HepG2 (cell line): Measurements from ENCODE around the gene FLT3LG. TPM values are rescaled to one million over a fixed set of nuclear protein-coding genes. Genes with fewer than 3 reads are reported as not detected.
A peak's percentile ranks its signal among the peaks of the same experiment; 100 is the strongest.

ENCODE experiments used
- CHD2 ChIP-seq: IDR thresholded peaks from 2 replicates; pipeline ENCODE4 v1.6.1; 2011; ENCODE audit warnings: low read depth, low read length, improper control_type of control experiment
- GLI4 ChIP-seq: sonication (generic); formaldehyde crosslinking; IDR thresholded peaks from 2 replicates; pipeline ENCODE4 v1.5.1; 2020; ENCODE audit warnings: missing genetic modification reagents, mild to moderate bottlenecking, moderate library complexity, borderline replicate concordance
- KAT8 ChIP-seq: IDR thresholded peaks from 2 replicates; pipeline ENCODE4 v1.6.1; 2016; ENCODE audit warnings: missing genetic modification reagents, missing compliant biosample characterization
- MBNL3 ChIP-seq: fragments of 250-450 bp; sonication (Bioruptor Pico); conservative IDR thresholded peaks from 2 replicates; pipeline ENCODE4 v1.8.0; 2022; ENCODE audit warnings: mild to moderate bottlenecking, inconsistent platforms
- NFAT5 ChIP-seq: sonication (generic); formaldehyde crosslinking; IDR thresholded peaks from 2 replicates; pipeline ENCODE4 v1.4.0; 2020; ENCODE audit warnings: missing genetic modification reagents
- POGZ ChIP-seq: sonication (generic); formaldehyde crosslinking; IDR thresholded peaks from 2 replicates; pipeline ENCODE4 v1.4.0; 2020; ENCODE audit warnings: mild to moderate bottlenecking, missing genetic modification reagents
- REPIN1 ChIP-seq: sonication (generic); formaldehyde crosslinking; IDR thresholded peaks from 2 replicates; pipeline ENCODE4 v1.8.0; 2022; ENCODE audit warnings: missing genetic modification reagents, low read depth, mild to moderate bottlenecking, borderline replicate concordance
- SALL1 ChIP-seq: sonication (generic); formaldehyde crosslinking; IDR thresholded peaks from 2 replicates; pipeline ENCODE4 v1.8.0; 2022; ENCODE audit warnings: mild to moderate bottlenecking, missing genetic modification reagents
- SRSF1 ChIP-seq: fragments of 200-400 bp; formaldehyde crosslinking; optimal IDR thresholded peaks from 2 replicates; pipeline ENCODE3; 2017; ENCODE audit warnings: mild to moderate bottlenecking, low read depth, low read length, moderate library complexity
- SRY ChIP-seq: sonication (generic); formaldehyde crosslinking; IDR thresholded peaks from 2 replicates; pipeline ENCODE4 v1.8.0; 2022; ENCODE audit warnings: mild to moderate bottlenecking, missing genetic modification reagents
- ZFP36 ChIP-seq: fragments of 150-350 bp; IDR thresholded peaks from 2 replicates; pipeline ENCODE4 v1.6.1; 2018; ENCODE audit warnings: borderline replicate concordance, low read length, low read depth; ENCODE audit not compliant: partially characterized antibody
- ZNF101 ChIP-seq: sonication (generic); formaldehyde crosslinking; IDR thresholded peaks from 2 replicates; pipeline ENCODE4 v1.4.0; 2020; ENCODE audit warnings: mild to moderate bottlenecking, low read depth, missing genetic modification reagents, borderline replicate concordance
- ZNF18 ChIP-seq: sonication (generic); formaldehyde crosslinking; IDR thresholded peaks from 2 replicates; pipeline ENCODE4 v1.8.0; 2022; ENCODE audit warnings: mild to moderate bottlenecking, missing genetic modification reagents; ENCODE audit not compliant: insufficient replicate concordance
- ZNF224 ChIP-seq: sonication (generic); formaldehyde crosslinking; IDR thresholded peaks from 2 replicates; pipeline ENCODE4 v1.5.0; 2020; ENCODE audit warnings: mild to moderate bottlenecking, missing genetic modification reagents
- ZNF282 ChIP-seq: fragments of 450-650 bp; IDR thresholded peaks from 2 replicates; pipeline ENCODE4 v1.6.1; 2018; ENCODE audit not compliant: partially characterized antibody
- ZNF557 ChIP-seq: sonication (generic); formaldehyde crosslinking; IDR thresholded peaks from 2 replicates; pipeline ENCODE4 v1.4.0; 2020; ENCODE audit warnings: missing genetic modification reagents
- ZNF781 ChIP-seq: sonication (generic); formaldehyde crosslinking; IDR thresholded peaks from 2 replicates; pipeline ENCODE4 v1.5.1; 2020; ENCODE audit warnings: borderline replicate concordance, mild to moderate bottlenecking, missing genetic modification reagents; ENCODE audit errors: not compliant biosample characterization
- polyA plus RNA-seq, 8 experiments: library from polyadenylated mRNA; depleted of rRNA in 3 of 8; stranded (reverse) in 7 of 8; unstranded in 1 of 8; fragments of >200 nt; fragmentation: Illumina TruSeq in 4 of 8; extraction: Trizol in 4 of 8; gene quantifications; 2 replicates each; pipeline versions ENCODE4 v1.2.1 to v1.2.3, GENCODE V29; 2011 to 2016; ENCODE audit warnings: low read depth in 4 of 8, missing spikeins in 1 of 8, mixed read lengths in 1 of 8; ENCODE audit not compliant: insufficient read depth in 1 of 8
- total RNA-seq, 5 experiments: library from RNA; depleted of rRNA; stranded (reverse); fragments of >200 nt; fragmentation: Illumina TruSeq; extraction: Trizol; gene quantifications; 2 replicates each; pipeline ENCODE4 v1.2.3, GENCODE V29; 2016; ENCODE audit warnings: low read depth in 1 of 5
- TF ChIP-seq, protein P1 (sequence below): sonication (generic); formaldehyde crosslinking; IDR thresholded peaks from 2 replicates; pipeline ENCODE4 v1.8.1; 2023; ENCODE audit warnings: mild to moderate bottlenecking, missing genetic modification reagents, borderline replicate concordance
- TF ChIP-seq, protein P2 (sequence below): sonication (generic); formaldehyde crosslinking; IDR thresholded peaks from 2 replicates; pipeline ENCODE4 v1.4.0; 2020; ENCODE audit warnings: missing genetic modification reagents, borderline replicate concordance
- TF ChIP-seq, protein P3 (sequence below): sonication (generic); formaldehyde crosslinking; IDR thresholded peaks from 2 replicates; pipeline ENCODE4 v1.4.0; 2020; ENCODE audit warnings: mild to moderate bottlenecking, missing genetic modification reagents

FLT3LG gene
- total and polyA plus RNA-seq, 2 of the 13 experiments (the other 11 are each of a cell fraction or from before 2014, with no cell fraction given) = 1.5 to 2.6 TPM

- no peak for TF ChIP-seq NFAT5 (CRISPR knock-in tag)
- TF ChIP-seq ZNF18 (CRISPR knock-in tag) = no peak
- TF ChIP-seq, protein P1, sequence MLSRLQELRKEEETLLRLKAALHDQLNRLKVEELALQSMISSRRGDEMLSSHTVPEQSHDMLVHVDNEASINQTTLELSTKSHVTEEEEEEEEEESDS (CRISPR knock-in tag) = no peak
- TF ChIP-seq, protein P2, sequence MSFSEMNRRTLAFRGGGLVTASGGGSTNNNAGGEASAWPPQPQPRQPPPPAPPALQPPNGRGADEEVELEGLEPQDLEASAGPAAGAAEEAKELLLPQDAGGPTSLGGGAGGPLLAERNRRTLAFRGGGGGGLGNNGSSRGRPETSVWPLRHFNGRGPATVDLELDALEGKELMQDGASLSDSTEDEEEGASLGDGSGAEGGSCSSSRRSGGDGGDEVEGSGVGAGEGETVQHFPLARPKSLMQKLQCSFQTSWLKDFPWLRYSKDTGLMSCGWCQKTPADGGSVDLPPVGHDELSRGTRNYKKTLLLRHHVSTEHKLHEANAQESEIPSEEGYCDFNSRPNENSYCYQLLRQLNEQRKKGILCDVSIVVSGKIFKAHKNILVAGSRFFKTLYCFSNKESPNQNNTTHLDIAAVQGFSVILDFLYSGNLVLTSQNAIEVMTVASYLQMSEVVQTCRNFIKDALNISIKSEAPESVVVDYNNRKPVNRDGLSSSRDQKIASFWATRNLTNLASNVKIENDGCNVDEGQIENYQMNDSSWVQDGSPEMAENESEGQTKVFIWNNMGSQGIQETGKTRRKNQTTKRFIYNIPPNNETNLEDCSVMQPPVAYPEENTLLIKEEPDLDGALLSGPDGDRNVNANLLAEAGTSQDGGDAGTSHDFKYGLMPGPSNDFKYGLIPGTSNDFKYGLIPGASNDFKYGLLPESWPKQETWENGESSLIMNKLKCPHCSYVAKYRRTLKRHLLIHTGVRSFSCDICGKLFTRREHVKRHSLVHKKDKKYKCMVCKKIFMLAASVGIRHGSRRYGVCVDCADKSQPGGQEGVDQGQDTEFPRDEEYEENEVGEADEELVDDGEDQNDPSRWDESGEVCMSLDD (CRISPR knock-in tag) = no peak
- TF ChIP-seq ZNF101 = no peak
- TF ChIP-seq ZFP36 = no peak
- no peak for TF ChIP-seq ZNF557 (CRISPR knock-in tag)
- TF ChIP-seq KAT8 (CRISPR knock-in tag) = no peak
- no peak for TF ChIP-seq ZNF282
- TF ChIP-seq ZNF224 (CRISPR knock-in tag) = 0 out of 2 replicates have a peak, but pooled peaks have one; percentile 14
- TF ChIP-seq SALL1 (CRISPR knock-in tag) = peak; percentile 42
- TF ChIP-seq, protein P3, sequence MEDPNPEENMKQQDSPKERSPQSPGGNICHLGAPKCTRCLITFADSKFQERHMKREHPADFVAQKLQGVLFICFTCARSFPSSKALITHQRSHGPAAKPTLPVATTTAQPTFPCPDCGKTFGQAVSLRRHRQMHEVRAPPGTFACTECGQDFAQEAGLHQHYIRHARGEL (CRISPR knock-in tag) = no peak
- TF ChIP-seq GLI4 = no peak
- peak; percentile 62 for TF ChIP-seq SRSF1
- no peak; the same call in 1 of the 2 replicates for TF ChIP-seq SRY (CRISPR knock-in tag)
- TF ChIP-seq POGZ (CRISPR knock-in tag) = no peak
- TF ChIP-seq REPIN1 (CRISPR knock-in tag) = no peak; the same call in 1 of the 2 replicates
- TF ChIP-seq MBNL3 = no peak
- no peak for TF ChIP-seq ZNF781
- TF ChIP-seq CHD2 = no peak
Measured at GRCh38 chr19:49489601-49490167, 15.7 kb downstream of the FLT3LG start (continued).
